Thoracic aorta (tissue), 2 donors: Measurements from ENCODE around the gene ST6GALNAC2. TPM values are rescaled to one million over a fixed set of nuclear protein-coding genes. Genes with fewer than 3 reads are reported as not detected.
"Not testable (repeated sequence)": the region's sequence is repeated elsewhere in the genome, so short reads cannot be mapped to it uniquely, and the experiment has no call there.

Experiments
- ATAC-seq: fragments of 150-250 bp; one replicate; pipeline ENCODE4 v1.8.0; 2017; ENCODE audit warnings: low read depth; ENCODE audit not compliant: insufficient number of reproducible peaks, low FRiP score
- DNase-seq: peaks from one replicate; pipeline ENCODE4 v3.0.0-alpha.2; 2020; ENCODE audit warnings: low spot score
- H3K27ac ChIP-seq, 2 donors: fragments of 200-600 bp; sonication (generic); 1 replicate in 1 of 2; 2 replicates in 1 of 2; pipeline ENCODE4 v1.5.1; 2016; ENCODE audit warnings: mild to moderate bottlenecking in 2 of 2, moderate library complexity in 2 of 2
- H3K27me3 ChIP-seq: fragments of 200-600 bp; sonication (generic); replicated peaks from 2 replicates; pipeline ENCODE4 v1.6.0; 2016; ENCODE audit warnings: mild to moderate bottlenecking; ENCODE audit not compliant: insufficient read depth
- H3K36me3 ChIP-seq: fragments of 200-600 bp; sonication (generic); one replicate; pipeline ENCODE4 v1.5.1; 2016
- H3K4me1 ChIP-seq, 2 donors: fragments of 200-600 bp; sonication (generic); 1 replicate in 1 of 2; 2 replicates in 1 of 2; pipeline versions ENCODE4 v1.5.1 to v1.6.0; 2016; ENCODE audit warnings: low read depth in 2 of 2, mild to moderate bottlenecking in 1 of 2; ENCODE audit not compliant: control insufficient read depth in 1 of 2
- H3K4me3 ChIP-seq: fragments of 200-600 bp; sonication (generic); 2 replicates; pipeline ENCODE4 v1.5.1; 2016; ENCODE audit warnings: mild to moderate bottlenecking
- H3K9me3 ChIP-seq: fragments of 200-600 bp; sonication (generic); 2 replicates; pipeline ENCODE4 v1.5.1; 2016
- total RNA-seq, 2 donors: library from RNA; depleted of rRNA; stranded (reverse); fragments of >200 nt; gene quantifications; one replicate each; pipeline versions ENCODE4 v1.1.0 to v1.2.3, GENCODE V29; 2016
- TF ChIP-seq, protein P1 (sequence below): fragments of 200-600 bp; sonication (generic); IDR thresholded peaks from one replicate; pipeline ENCODE4 v1.5.1; 2019; ENCODE audit warnings: antibody characterized with exemption

ST6GALNAC2 gene
- total RNA-seq, 2 donors from 2014 or later, result 1.8 TPM; not detected in 1

DNA sequence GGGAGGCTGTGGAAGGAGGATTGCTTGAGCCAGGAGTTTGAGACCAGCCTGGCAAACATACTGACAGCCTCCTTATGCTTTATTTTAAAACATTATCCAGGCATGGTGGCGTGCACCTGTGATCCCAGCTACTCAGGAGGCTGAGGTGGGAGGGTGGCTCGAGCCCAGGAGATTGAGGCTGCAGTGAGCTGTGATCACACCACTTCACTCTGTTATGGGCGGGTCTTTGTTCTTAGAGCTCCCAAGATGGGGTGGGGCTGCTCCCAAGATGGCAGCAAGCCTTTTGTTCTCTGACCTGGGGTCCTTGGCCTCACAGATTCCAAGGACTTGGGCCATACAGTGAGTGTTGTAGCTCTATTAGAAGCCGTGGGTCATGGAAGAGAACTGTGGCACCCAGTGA is 26.1 kb upstream of the ST6GALNAC2 start:
- H3K27ac ChIP-seq, result no peak overlapping the region
- H3K4me3 ChIP-seq, result no peak overlapping the region
- no peaks in the 10 kb centered on the region for H3K36me3 ChIP-seq
- H3K27me3 ChIP-seq, result no peaks in the 10 kb centered on the region
- TF ChIP-seq, protein P1, sequence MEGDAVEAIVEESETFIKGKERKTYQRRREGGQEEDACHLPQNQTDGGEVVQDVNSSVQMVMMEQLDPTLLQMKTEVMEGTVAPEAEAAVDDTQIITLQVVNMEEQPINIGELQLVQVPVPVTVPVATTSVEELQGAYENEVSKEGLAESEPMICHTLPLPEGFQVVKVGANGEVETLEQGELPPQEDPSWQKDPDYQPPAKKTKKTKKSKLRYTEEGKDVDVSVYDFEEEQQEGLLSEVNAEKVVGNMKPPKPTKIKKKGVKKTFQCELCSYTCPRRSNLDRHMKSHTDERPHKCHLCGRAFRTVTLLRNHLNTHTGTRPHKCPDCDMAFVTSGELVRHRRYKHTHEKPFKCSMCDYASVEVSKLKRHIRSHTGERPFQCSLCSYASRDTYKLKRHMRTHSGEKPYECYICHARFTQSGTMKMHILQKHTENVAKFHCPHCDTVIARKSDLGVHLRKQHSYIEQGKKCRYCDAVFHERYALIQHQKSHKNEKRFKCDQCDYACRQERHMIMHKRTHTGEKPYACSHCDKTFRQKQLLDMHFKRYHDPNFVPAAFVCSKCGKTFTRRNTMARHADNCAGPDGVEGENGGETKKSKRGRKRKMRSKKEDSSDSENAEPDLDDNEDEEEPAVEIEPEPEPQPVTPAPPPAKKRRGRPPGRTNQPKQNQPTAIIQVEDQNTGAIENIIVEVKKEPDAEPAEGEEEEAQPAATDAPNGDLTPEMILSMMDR, result no peak
- DNase-seq (no peak), ATAC-seq (no peak)
- no peaks in the 10 kb centered on the region for H3K4me1 ChIP-seq
- no peaks in the 10 kb centered on the region for H3K9me3 ChIP-seq

DNA sequence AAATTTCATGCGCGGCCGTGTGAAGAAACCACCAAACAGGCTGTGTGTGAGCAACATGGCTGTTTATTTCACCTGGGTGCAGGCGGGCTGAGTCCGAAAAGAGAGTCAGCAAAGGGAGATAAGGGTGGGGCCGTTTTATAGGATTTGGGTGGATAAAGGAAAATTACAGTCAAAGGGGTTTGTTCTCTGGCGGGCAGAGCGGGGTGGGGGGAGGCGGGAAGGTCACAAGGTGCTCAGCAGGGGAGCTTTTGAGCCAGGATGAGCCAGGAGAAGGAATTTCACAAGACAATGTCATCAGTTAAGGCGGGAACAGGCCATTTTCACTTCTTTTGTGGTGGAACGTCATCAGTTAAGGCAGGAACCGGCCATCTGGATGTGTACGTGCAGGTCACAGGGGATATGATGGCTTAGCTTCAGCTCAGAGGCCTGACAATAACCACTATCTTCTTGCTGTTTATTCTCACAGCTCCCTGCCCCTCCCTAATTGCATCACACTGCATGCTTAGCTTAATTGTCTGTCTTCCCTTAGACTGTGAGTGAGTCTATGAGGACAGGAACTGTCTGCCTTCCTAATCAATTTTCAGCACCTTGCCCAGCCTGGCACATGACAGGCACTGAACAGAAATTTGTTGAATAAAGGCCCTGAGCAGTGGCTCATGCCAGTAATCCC is 25.6 kb upstream of the ST6GALNAC2 start:
- H3K4me3 ChIP-seq, H3K36me3 ChIP-seq, H3K9me3 ChIP-seq, H3K4me1 ChIP-seq, H3K27ac ChIP-seq, DNase-seq, H3K27me3 ChIP-seq, ATAC-seq: not testable (repeated sequence)

DNA sequence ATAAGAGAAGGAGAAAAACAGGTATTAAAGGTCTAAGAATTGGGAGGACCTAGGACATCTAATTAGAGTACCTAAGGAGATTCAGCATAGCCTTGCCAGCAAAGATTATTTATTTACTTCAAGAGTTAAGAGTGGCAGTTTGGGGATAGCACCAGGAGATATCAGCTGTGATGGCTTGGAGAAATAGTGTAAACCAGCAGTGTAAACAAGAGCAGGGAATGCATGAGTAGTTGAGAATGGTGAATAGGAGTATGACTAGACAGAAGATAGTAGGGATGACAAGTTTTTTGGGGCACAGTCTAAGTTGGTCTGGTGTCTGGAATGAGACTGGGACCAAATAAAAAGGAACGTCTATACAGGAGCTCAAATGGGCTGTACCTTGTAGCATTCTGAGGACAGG is 21.0 kb upstream of the ST6GALNAC2 start:
- H3K4me3 ChIP-seq, H3K27me3 ChIP-seq, ATAC-seq, H3K36me3 ChIP-seq, H3K4me1 ChIP-seq, DNase-seq, H3K9me3 ChIP-seq, H3K27ac ChIP-seq: not testable (repeated sequence)

DNA sequence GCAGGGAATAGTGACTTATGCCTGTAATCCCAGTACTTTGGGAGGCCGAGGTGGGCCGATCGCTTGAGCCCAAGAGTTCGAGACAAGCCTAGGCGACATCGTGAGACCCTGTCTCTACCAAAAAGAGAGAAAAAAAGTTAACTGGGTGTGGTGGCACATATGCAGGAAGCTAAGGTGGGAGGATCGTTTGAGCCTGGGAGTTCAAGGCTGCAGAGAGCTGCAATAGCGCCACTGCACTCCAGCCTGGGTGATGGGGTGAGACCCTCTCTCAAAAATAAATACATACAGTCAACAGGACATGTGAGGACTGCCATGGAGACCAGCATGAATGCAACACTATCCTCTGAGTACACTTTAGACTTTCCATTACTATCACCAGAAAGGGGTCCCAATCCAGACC is 15.4 kb upstream of the ST6GALNAC2 start:
- Histone ChIP-seq H3K4me1 (no peaks in the 10 kb centered on the region), H3K27me3 (no peaks in the 10 kb centered on the region), H3K9me3 (no peaks in the 10 kb centered on the region), H3K36me3 (no peaks in the 10 kb centered on the region), H3K27ac (no peak overlapping the region), H3K4me3 (no peak overlapping the region)
- no peak for DNase-seq
- no peak for ATAC-seq
- TF ChIP-seq, protein P1, result no peak

DNA sequence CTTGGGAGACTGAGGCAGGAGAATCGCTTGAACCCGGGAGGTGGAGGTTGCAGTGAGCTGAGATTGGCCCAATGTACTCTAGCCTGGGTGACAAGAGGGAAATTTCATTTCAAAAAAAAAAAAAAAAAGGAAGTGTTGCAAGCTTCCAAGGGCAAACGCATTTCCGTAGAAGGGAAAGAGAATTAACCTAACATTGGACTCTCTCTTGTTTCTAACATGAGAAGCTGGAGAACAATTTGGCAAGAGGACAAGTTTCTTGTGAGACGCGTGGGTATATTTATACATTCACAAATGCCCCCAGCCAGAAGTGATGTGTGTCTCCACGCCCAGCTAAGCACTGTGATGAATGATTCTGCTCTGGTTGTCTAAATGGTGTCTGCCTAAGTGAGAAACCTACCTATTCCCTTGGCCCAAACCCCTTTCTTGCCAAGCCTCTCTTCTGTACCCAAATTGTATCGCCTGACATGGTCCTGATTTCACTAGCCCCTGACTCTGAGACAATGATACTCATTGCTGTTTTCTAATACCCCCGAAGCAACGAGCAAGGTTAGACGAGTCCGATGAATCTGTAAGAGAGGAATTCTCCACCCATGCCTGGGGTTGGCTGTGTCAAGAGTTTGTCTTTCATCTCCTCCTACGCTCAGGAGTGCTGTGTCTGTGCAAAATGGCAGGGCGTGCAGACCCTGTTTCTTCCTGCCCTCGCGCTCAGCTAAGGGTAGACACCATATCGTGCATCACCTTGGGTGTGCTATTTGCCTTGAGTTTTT is 14.2 kb upstream of the ST6GALNAC2 start:
- TF ChIP-seq, protein P1, result no peak
- no peaks in the 10 kb centered on the region for H3K27me3 ChIP-seq
- ATAC-seq, result no peak
- no peak overlapping the region for H3K4me3 ChIP-seq
- no peaks in the 10 kb centered on the region for H3K36me3 ChIP-seq
- DNase-seq, result no peak
- H3K27ac ChIP-seq, result no peak overlapping the region
- H3K9me3 ChIP-seq, result no peaks in the 10 kb centered on the region
- H3K4me1 ChIP-seq, result no peaks in the 10 kb centered on the region

DNA sequence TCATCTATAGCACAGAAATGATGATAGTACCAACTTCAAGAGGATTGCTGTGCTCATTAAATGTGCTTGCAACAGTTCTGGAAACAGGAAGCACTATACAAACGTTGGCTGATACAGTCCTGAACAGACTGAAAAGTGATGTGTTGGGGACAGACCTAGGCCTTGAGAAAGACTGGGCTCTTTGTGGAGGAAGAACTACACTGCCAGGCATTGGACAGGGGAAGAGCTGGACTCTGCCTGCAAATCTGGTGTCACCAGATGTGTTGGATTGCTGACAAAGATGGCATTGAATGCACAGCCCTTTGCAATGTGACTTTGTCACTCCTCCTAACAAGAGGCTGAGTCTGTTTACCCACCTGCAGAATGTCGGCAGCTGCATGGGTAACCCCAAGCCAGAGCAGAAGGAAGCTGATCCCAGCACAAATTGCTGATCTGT is 12.4 kb upstream of the ST6GALNAC2 start:
- H3K4me3 ChIP-seq, result no peak overlapping the region
- H3K36me3 ChIP-seq, result no peaks in the 10 kb centered on the region
- no peak overlapping the region for H3K27ac ChIP-seq
- no peaks in the 10 kb centered on the region for H3K4me1 ChIP-seq
- TF ChIP-seq, protein P1, result no peak
- ATAC-seq, result no peak
- no peaks in the 10 kb centered on the region for H3K9me3 ChIP-seq
- no peak for DNase-seq
- no peaks in the 10 kb centered on the region for H3K27me3 ChIP-seq
